Measurements from ENCODE around the gene CNTNAP1. TPM values are rescaled to one million over a fixed set of nuclear protein-coding genes. Genes with fewer than 3 reads are reported as not detected.

Gene CNTNAP1
- total and polyA plus RNA-seq, 8 donors, result 0.76 to 13.3 (median 7.6) TPM

DNA sequence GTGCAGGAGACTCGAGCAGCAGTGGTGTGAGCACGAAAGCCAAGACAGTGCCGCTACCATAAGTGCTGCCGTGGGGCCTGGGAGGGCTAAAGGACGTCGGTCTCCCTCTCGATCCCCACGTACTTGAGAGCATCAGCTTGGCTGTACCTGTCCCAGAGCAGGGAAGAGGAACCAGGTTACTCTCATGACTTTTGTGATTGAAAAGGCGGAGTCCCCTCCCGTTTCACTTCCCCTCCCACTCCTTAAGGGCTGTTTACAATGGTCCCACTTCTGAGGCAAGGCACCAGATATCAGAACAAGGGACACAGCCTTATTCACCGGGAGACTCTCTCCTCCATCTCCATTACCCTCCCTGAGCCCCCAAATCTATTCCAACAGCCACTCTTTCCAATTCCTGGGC is 20.1 kb downstream of the CNTNAP1 start:
- Histone ChIP-seq H3K9me3 (no peaks in the 10 kb centered on the region), H3K4me1 (peaks cover 0 to 11% (median 3%) of the 10 kb centered on the region in 4 donors), H3K27ac (no peak overlapping the region), H3K4me3 (no peak overlapping the region), H3K27me3 (no peaks in the 10 kb centered on the region), H3K36me3 (peaks cover 48 to 100% (median 97%) of the 10 kb centered on the region in 4 donors)
- TF ChIP-seq, protein P1, sequence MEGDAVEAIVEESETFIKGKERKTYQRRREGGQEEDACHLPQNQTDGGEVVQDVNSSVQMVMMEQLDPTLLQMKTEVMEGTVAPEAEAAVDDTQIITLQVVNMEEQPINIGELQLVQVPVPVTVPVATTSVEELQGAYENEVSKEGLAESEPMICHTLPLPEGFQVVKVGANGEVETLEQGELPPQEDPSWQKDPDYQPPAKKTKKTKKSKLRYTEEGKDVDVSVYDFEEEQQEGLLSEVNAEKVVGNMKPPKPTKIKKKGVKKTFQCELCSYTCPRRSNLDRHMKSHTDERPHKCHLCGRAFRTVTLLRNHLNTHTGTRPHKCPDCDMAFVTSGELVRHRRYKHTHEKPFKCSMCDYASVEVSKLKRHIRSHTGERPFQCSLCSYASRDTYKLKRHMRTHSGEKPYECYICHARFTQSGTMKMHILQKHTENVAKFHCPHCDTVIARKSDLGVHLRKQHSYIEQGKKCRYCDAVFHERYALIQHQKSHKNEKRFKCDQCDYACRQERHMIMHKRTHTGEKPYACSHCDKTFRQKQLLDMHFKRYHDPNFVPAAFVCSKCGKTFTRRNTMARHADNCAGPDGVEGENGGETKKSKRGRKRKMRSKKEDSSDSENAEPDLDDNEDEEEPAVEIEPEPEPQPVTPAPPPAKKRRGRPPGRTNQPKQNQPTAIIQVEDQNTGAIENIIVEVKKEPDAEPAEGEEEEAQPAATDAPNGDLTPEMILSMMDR (IDR thresholded peaks at IDR 0.05), result no peak
- no peak for TF ChIP-seq EP300 (IDR thresholded peaks at IDR 0.05)
- TF ChIP-seq POLR2A (IDR thresholded peaks at IDR 0.05), result no peak
- TF ChIP-seq POLR2AphosphoS5 (IDR thresholded peaks at IDR 0.05), result no peak
- no peak for DNase-seq
- 82 to 89% (median 86%) methylated on average over 11 of the region's 11 CpGs for WGBS, 5 donors
- intact Hi-C loops (cut with DNase I; ENCODE audit: low total_unique reads), result loop anchor here (10.0 kb wide), 1 partner anchor 252 kb away; no protein-coding TSS in a partner anchor

DNA sequence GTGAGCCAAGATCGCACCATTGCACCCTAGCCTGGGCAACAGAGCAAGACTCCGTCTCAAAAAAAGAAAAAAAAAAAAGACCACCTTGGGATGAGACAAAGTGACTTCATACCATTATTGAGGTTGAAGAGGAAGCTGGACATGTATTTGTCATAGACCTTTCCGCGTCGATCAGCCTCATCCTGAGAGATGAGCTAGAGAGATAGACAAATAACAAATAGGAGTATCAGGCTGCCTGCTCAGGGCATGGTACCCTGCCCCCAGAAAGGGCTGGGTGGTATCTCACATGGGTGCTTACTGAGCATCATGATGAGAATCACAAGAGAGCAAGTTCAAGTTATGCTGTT is 22.1 kb downstream of the CNTNAP1 start:
- no peak overlapping the region for H3K4me3 ChIP-seq
- WGBS, 5 donors, result 78 to 93% (median 90%) methylated on average over 5 of the region's 5 CpGs
- no peak for TF ChIP-seq POLR2AphosphoS5 (IDR thresholded peaks at IDR 0.05)
- TF ChIP-seq, protein P1 (IDR thresholded peaks at IDR 0.05), result no peak
- TF ChIP-seq POLR2A (IDR thresholded peaks at IDR 0.05), result no peak
- no peak for TF ChIP-seq EP300 (IDR thresholded peaks at IDR 0.05)

DNA sequence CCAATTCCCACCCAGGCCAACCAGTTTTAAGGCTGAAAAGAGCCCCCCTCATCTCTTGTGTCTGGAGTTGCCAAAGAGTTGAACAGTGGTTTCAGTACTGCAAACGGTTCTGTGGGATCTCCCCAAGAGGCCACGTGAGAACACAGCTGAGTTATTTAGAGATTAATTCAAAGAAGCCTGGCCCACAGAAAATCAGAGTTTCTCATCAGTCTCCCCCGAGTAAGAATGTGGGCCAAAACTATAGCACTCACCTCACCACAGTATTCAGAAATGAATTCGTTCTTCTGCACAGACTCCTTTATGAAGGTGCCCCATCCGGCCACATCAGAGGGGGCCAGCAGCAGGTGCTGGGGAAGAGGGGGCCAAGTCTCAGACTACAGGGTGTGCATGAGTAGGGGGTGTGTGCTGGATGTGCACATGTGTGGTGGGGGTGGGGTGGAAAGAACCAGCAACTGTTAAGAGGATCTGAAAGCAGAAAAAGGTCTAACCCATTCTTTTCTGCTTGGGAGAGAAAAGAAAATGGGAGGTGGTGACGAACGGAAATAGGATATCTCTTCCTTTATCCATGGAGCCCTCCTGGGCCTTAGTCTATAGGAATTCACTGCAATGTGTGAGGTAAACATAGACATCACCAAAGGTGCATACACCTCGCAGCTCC is 22.6 kb downstream of the CNTNAP1 start:
- Histone ChIP-seq H3K36me3 (peaks cover 72 to 100% (median 100%) of the 10 kb centered on the region in 4 donors), H3K4me1 (no peaks in the 10 kb centered on the region), H3K9me3 (no peaks in the 10 kb centered on the region), H3K4me3 (no peak overlapping the region), H3K27ac (no peak overlapping the region), H3K27me3 (no peaks in the 10 kb centered on the region)
- TF ChIP-seq POLR2A (IDR thresholded peaks at IDR 0.05), result no peak
- TF ChIP-seq EP300 (IDR thresholded peaks at IDR 0.05), result no peak
- TF ChIP-seq POLR2AphosphoS5 (IDR thresholded peaks at IDR 0.05), result no peak
- TF ChIP-seq, protein P1 (IDR thresholded peaks at IDR 0.05), result no peak
- no peak for DNase-seq
- 77 to 84% (median 82%) methylated on average over 8 of the region's 8 CpGs for WGBS, 5 donors
- intact Hi-C loops (cut with DNase I; ENCODE audit: low total_unique reads), result loop anchor here (10.0 kb wide), 1 partner anchor 250 kb away; no protein-coding TSS in a partner anchor

More for the DNA sequence above, 22.1 kb downstream of the CNTNAP1 start:
- no peaks in the 10 kb centered on the region for H3K27me3 ChIP-seq
- no peak for DNase-seq
- no peaks in the 10 kb centered on the region for H3K4me1 ChIP-seq
- H3K9me3 ChIP-seq, result no peaks in the 10 kb centered on the region
- intact Hi-C loops (cut with DNase I; ENCODE audit: low total_unique reads), result loop anchor here (10.0 kb wide), 1 partner anchor 250 kb away; no protein-coding TSS in a partner anchor
- peaks cover 67 to 100% (median 100%) of the 10 kb centered on the region in 4 donors for H3K36me3 ChIP-seq
- no peak overlapping the region for H3K27ac ChIP-seq

DNA sequence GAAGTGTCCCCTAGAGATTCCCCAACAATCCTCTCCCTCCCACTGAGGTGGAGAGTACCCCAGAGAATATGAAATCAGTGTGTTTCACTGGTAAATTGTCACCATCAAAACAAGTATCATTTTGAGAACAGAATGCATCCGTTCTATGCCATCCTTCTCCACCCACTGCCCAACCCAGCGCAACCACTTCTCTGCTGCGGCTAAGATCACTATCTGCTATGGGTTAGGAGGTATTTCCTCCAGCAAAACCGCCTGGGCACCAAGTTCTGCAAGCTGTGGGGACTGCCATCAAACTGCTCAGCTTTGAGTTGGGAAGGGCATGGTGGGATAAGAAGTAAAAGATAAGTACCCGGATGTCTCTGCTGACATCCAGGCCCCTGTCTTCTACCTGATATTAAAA is 24.4 kb downstream of the CNTNAP1 start:
- no peaks in the 10 kb centered on the region for H3K9me3 ChIP-seq

DNA sequence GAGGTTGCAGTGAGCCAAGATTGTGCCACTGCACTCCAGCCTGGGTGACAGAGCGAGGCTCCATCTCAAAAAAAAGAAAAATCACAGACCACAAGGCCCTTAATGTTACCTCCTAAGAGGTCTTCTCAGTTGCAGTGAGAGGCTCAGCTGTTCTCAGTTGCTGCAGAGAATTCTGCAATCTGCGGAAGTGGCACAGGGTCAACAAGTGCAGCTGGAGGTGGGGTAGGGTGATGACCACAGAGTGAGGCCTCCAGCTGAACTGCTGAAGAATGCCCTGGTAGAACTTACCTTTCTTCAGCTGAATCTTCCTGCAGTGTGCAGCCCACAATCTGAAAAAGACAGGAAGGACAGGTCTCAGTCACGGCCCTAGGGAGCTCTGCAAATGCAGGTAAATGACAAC is 26.3 kb downstream of the CNTNAP1 start:
- 93 to 100% (median 94%) methylated on average over 3 of the region's 3 CpGs for WGBS, 5 donors
- H3K9me3 ChIP-seq, result no peaks in the 10 kb centered on the region
- no peak for DNase-seq
- H3K4me1 ChIP-seq, result no peaks in the 10 kb centered on the region
- H3K4me3 ChIP-seq, result no peak overlapping the region
- intact Hi-C loops (cut with DNase I; ENCODE audit: low total_unique reads), result loop anchor here (10.0 kb wide), 1 partner anchor 246 kb away; no protein-coding TSS in a partner anchor
- TF ChIP-seq EP300 (IDR thresholded peaks at IDR 0.05) (no peak), POLR2A (IDR thresholded peaks at IDR 0.05) (no peak), POLR2AphosphoS5 (IDR thresholded peaks at IDR 0.05) (no peak)
- H3K27ac ChIP-seq, result no peak overlapping the region
- no peaks in the 10 kb centered on the region for H3K27me3 ChIP-seq
- peaks cover 91 to 100% (median 100%) of the 10 kb centered on the region in 4 donors for H3K36me3 ChIP-seq

More for the DNA sequence above, 24.4 kb downstream of the CNTNAP1 start:
- no peak for DNase-seq
- Histone ChIP-seq H3K36me3 (peaks cover 82 to 100% (median 100%) of the 10 kb centered on the region in 4 donors), H3K4me1 (no peaks in the 10 kb centered on the region), H3K27ac (no peak overlapping the region), H3K4me3 (no peak overlapping the region), H3K27me3 (no peaks in the 10 kb centered on the region)
- 76 to 82% (median 78%) methylated on average over 5 of the region's 5 CpGs for WGBS, 5 donors
- intact Hi-C loops (cut with DNase I; ENCODE audit: low total_unique reads), result loop anchor here (10.0 kb wide), 1 partner anchor 248 kb away; no protein-coding TSS in a partner anchor
- TF ChIP-seq POLR2AphosphoS5 (IDR thresholded peaks at IDR 0.05) (no peak), POLR2A (IDR thresholded peaks at IDR 0.05) (no peak), EP300 (IDR thresholded peaks at IDR 0.05) (no peak)

All from stomach (tissue), 9 donors.